ENCODE results near the gene FUNDC1.

- TF ChIP-seq, protein P1, sequence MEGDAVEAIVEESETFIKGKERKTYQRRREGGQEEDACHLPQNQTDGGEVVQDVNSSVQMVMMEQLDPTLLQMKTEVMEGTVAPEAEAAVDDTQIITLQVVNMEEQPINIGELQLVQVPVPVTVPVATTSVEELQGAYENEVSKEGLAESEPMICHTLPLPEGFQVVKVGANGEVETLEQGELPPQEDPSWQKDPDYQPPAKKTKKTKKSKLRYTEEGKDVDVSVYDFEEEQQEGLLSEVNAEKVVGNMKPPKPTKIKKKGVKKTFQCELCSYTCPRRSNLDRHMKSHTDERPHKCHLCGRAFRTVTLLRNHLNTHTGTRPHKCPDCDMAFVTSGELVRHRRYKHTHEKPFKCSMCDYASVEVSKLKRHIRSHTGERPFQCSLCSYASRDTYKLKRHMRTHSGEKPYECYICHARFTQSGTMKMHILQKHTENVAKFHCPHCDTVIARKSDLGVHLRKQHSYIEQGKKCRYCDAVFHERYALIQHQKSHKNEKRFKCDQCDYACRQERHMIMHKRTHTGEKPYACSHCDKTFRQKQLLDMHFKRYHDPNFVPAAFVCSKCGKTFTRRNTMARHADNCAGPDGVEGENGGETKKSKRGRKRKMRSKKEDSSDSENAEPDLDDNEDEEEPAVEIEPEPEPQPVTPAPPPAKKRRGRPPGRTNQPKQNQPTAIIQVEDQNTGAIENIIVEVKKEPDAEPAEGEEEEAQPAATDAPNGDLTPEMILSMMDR (IDR thresholded peaks at IDR 0.05): no peak
- TF ChIP-seq POLR2A (IDR thresholded peaks at IDR 0.05): no peak
These were observed 39.1 kb downstream of the FUNDC1 start for GRCh38 chrX:44503560-44503959.
